ENCODE data around the gene MCTS1.
"Not testable (repeated sequence)": the region's sequence is repeated elsewhere in the genome, so short reads cannot be mapped to it uniquely, and the experiment has no call there.

The MCTS1 gene, protein sequence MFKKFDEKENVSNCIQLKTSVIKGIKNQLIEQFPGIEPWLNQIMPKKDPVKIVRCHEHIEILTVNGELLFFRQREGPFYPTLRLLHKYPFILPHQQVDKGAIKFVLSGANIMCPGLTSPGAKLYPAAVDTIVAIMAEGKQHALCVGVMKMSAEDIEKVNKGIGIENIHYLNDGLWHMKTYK

DNA sequence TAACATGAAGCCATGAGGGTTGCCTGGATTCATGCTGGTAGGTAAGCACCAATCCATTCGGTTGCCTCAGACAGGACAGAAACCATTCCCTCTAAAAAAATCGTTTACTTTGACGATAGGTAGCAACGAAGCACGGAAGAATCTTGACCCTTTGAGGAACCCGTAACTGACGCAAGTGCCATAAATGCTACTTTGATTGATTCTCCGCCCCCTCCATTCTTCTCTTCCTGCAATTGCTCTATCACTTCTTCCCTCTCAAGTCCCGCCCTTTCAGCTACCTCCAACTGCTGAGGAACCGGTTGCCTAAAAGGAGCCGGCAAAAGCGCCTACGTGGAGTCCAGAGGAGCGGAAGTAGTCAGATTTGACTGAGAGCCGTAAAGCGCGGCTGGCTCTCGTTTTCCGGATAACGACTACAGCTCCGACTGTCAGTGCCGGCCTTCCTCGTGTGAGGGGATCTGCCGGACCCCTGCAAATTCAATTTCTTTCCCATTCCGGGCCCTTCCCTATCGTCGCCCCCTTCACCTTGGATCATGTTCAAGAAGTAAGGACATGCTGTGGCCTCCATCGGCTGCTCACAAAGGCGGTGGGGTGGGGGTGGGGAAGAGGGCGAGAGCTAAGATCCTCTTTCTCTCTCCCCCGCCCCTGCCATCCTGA lies at the start of gene MCTS1:
MCTS1 (plus strand) TSS at position 395 of the 654 bp plus-strand sequence; CDS start at position 531, 136 bp downstream.
- peak; percentile 42 to 43 for DNase-seq (ENCODE audit: extremely low read depth in 1 of 2, low read depth in 1 of 2)

- DNase-seq (ENCODE audit: extremely low read depth in 1 of 2, low read depth in 1 of 2): no peak
Observed at GRCh38 chrX:120556251-120556650, 47.6 kb upstream of the MCTS1 start.

- DNase-seq (ENCODE audit: extremely low read depth in 1 of 2, low read depth in 1 of 2): no peak
Observed at GRCh38 chrX:120559804-120560203, 44.1 kb upstream of the MCTS1 start.

DNA sequence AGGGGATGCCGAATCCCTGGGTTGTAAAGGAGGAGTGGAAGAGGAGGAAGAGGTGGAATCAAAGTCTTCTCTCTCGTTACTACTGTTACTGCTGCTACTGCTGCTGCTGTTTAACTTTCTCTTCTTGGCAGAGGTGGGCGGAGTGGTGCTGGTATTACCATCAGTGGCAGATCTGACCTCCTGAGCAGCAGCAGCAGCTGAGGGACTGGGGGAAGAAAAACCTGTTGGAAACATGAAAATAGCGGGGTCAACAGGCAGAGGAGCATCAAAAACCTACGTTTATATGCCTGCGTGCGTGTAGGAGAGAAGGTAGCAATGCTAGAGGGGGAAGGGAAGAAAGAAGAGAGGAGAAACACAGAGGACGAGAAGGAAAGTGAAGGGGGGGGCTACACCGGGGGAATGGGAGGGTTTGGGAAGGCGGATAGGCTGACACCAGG lies 43.5 kb upstream of the MCTS1 start:
- peak in 1 of 2 donors; percentile 6 for DNase-seq (ENCODE audit: extremely low read depth in 1 of 2, low read depth in 1 of 2)

GRCh38 chrX:120560842-120561633 lies 42.9 kb upstream of the MCTS1 start, which contains the start of gene CUL4B:
Gene CUL4B, minus strand, starts transcription at chrX:120560962. Its CDS starts 324 bp downstream, at chrX:120560638.
- DNase-seq (ENCODE audit: extremely low read depth in 1 of 2, low read depth in 1 of 2): peak; percentile 71 to 76

DNA sequence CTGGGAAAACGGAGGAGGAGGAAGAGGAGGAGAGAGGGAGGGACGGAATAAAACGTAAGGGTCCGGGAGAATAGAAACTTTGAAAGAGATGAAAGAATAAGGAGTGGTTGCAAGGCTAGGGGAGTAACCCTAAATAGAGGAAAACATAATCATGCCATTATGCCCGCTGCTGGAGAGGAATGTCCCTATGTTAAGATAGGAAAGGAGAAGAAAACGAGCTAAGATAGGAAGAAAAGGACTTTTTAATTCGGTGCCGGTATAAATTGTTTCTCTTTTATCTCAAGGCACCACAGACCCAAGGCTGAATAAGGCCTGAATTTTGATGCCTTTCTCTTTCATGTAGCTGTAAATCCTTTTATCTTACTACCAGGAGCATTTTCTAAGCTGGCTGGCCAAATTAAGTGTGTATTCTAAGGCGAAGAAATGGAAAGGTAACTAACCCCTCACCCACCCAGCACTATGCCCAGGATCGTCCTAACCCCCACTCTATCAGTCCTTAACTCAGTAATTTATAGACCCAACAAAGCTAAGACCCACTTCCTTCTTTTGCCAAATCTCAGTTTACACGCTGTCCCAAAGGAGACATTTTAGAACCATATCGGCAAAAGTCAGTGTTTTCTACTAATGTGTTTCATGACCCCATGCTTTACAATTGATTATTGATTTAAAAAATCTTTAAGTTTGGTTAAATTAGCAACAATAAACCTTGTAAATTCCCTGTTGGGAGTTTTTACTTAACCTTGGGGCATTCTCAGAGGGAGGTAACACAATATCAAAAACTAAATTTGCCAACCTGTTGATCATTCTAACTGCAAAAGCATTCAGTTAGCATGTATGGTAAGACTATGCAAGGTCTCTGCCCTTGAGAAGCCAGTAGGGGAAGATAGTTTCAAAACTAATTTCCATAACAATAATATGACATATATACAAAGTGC lies 42.0 kb upstream of the MCTS1 start:
- DNase-seq (ENCODE audit: extremely low read depth in 1 of 2, low read depth in 1 of 2): no peak

- DNase-seq (ENCODE audit: extremely low read depth in 1 of 2, low read depth in 1 of 2): no peak
Observed at GRCh38 chrX:120562569-120562926, 41.4 kb upstream of the MCTS1 start.

- no peak for DNase-seq (ENCODE audit: extremely low read depth in 1 of 2, low read depth in 1 of 2)
Observed at GRCh38 chrX:120564925-120565324, 39.0 kb upstream of the MCTS1 start.

- no peak for DNase-seq (ENCODE audit: extremely low read depth in 1 of 2, low read depth in 1 of 2)
Observed at GRCh38 chrX:120566817-120567216, 37.1 kb upstream of the MCTS1 start.

GRCh38 chrX:120568035-120568434 lies 35.9 kb upstream of the MCTS1 start:
- DNase-seq (ENCODE audit: extremely low read depth in 1 of 2, low read depth in 1 of 2): no peak

GRCh38 chrX:120568609-120569008 lies 35.3 kb upstream of the MCTS1 start:
- DNase-seq (ENCODE audit: extremely low read depth in 1 of 2, low read depth in 1 of 2): no peak

DNA sequence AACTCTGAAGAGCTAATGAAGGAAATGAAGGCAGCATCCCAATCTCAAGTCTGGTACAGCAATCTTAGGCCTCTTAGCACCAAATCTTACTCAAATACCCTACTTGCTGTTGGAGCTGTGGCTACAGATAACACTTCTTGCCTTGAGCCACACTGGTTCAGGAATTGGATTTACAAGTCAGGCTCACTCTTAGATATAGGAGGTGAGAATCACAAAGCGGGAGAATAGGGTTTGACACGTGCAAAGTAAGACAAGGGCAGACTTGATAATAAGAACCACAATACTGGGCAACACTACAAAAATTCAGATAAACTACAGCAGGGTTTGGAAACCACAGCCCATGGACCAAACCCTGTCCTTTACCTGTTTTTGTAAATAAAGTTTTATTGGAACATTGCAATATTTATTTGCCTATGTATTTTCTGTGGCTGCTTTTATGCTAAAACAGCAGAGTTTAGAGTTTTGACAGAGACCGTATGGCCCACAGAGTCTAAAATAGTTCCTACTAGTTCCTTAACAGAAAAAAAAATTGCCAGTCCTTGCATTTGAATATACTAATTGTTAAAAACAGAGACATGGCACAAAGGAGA lies 33.8 kb upstream of the MCTS1 start:
- no peak for DNase-seq (ENCODE audit: extremely low read depth in 1 of 2, low read depth in 1 of 2)

DNA sequence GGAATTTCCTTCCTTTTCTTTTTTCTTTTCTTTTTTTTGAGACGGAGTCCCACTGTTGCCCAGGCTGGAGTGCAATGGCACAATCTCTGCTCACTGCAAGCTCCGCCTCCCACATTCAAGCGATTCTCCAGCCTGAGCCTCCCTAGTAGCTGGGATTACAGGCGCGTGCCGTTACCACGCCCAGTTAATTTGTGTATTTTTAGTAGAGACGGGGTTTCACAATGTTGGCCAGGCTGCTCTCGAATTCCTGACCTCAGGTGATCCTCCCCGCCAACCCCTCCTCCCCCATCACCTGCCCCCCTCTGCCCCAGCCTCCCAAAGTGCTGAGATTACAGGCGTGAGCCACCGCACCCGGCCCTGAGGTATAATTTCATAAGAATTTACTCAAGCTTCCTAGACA lies 30.1 kb upstream of the MCTS1 start:
- DNase-seq (ENCODE audit: extremely low read depth in 1 of 2, low read depth in 1 of 2): not testable (repeated sequence)

GRCh38 chrX:120575379-120576114 lies 28.4 kb upstream of the MCTS1 start:
- no peak for DNase-seq (ENCODE audit: extremely low read depth in 1 of 2, low read depth in 1 of 2)

DNA sequence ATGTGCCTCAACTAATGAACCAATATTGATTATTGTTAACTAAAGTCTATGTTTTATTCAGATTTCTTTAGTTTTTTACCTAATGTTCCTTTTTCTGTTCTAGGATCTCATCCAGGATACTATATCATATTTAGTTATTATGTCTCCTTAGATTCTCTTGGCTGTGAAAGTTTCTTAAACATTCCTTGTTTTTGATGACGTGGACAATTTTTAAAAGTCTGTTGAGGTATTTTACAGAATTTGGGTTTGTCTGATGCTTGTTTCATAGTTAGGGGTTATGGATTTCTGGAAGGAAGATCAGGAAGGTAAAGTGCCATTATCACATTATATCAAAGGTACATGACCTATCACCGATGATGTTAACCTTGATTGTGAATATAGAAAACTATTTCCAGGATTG lies 18.2 kb upstream of the MCTS1 start:
- no peak for DNase-seq (ENCODE audit: extremely low read depth in 1 of 2, low read depth in 1 of 2)

- DNase-seq (ENCODE audit: extremely low read depth in 1 of 2, low read depth in 1 of 2): no peak
Observed at GRCh38 chrX:120604361-120604782, 471 bp downstream of the MCTS1 start.

DNA sequence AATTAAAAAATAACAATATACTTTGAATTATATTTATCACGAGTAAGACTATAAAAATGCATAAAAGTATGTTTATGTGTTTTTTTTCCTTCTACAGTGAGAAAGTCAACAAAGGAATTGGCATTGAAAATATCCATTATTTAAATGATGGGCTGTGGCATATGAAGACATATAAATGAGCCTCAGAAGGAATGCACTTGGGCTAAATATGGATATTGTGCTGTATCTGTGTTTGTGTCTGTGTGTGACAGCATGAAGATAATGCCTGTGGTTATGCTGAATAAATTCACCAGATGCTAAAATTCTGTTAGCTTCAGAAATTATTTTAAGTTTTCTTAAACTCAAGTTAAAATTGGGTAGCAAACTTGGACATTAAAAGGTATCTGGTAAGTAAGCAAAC lies 8.2 kb downstream of the MCTS1 start:
- no peak for DNase-seq (ENCODE audit: extremely low read depth in 1 of 2, low read depth in 1 of 2)

DNA sequence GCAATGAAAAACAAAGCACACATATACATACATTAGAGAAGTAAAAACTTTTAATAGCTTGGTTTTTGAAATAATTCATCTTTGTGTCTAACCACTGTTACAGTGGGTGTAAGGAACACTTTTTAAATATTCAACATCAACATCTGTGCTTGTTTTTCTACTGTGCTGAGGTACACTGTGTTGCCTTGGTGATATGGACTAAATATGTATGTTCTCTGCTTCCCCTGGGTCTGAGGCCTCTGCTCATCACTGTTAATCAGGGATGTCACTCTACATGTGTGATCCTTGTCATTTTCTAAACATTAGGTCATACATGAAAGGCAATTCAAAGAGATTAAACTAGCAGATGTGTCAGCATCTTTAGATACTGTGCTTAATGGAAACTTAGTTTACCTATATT lies 10.9 kb downstream of the MCTS1 start:
- DNase-seq (ENCODE audit: extremely low read depth in 1 of 2, low read depth in 1 of 2): no peak

GRCh38 chrX:120617996-120618630 lies 14.2 kb downstream of the MCTS1 start:
- no peak for DNase-seq (ENCODE audit: extremely low read depth in 1 of 2, low read depth in 1 of 2)
